Ovary (tissue), 3 donors: ENCODE measurements around the gene NVL.

Experiments used
- CTCF ChIP-seq, 3 donors: fragments of 450-650 bp in 2 of 3; fragments of 200-600 bp in 1 of 3; IDR thresholded peaks; one replicate each; pipeline versions ENCODE4 v1.5.1 to v1.8.0; 2016 to 2022; ENCODE audit warnings: antibody characterized with exemption in 3 of 3, mild to moderate bottlenecking in 1 of 3
- EP300 ChIP-seq: sonication (generic); formaldehyde crosslinking; IDR thresholded peaks from one replicate; pipeline ENCODE4 v1.6.1; 2017; ENCODE audit warnings: antibody characterized with exemption
- POLR2A ChIP-seq: fragments of 450-650 bp; IDR thresholded peaks from one replicate; pipeline ENCODE4 v1.6.1; 2017; ENCODE audit warnings: antibody characterized with exemption, mild to moderate bottlenecking, moderate library complexity
- donor health status: DM: no; HTN: no; CAD: no.

- TF ChIP-seq CTCF (IDR thresholded peaks at IDR 0.05) (no peak), POLR2A (no peak), EP300 (no peak)
Observed at GRCh38 chr1:224287714-224288113, 42.3 kb downstream of the NVL start.
